Activated CD8-positive, alpha-beta memory T cell treated with anti-CD3 and anti-CD28 coated beads for 1 hour (primary cell): ENCODE results near the gene TNRC6C.

Experiments
- DNase-seq, 2 donors: peaks; one replicate each; pipeline ENCODE4 v3.0.0-alpha.2; 2020; ENCODE audit warnings: low read depth in 1 of 2; ENCODE audit errors: extremely low read depth in 1 of 2

TNRC6C gene, protein sequence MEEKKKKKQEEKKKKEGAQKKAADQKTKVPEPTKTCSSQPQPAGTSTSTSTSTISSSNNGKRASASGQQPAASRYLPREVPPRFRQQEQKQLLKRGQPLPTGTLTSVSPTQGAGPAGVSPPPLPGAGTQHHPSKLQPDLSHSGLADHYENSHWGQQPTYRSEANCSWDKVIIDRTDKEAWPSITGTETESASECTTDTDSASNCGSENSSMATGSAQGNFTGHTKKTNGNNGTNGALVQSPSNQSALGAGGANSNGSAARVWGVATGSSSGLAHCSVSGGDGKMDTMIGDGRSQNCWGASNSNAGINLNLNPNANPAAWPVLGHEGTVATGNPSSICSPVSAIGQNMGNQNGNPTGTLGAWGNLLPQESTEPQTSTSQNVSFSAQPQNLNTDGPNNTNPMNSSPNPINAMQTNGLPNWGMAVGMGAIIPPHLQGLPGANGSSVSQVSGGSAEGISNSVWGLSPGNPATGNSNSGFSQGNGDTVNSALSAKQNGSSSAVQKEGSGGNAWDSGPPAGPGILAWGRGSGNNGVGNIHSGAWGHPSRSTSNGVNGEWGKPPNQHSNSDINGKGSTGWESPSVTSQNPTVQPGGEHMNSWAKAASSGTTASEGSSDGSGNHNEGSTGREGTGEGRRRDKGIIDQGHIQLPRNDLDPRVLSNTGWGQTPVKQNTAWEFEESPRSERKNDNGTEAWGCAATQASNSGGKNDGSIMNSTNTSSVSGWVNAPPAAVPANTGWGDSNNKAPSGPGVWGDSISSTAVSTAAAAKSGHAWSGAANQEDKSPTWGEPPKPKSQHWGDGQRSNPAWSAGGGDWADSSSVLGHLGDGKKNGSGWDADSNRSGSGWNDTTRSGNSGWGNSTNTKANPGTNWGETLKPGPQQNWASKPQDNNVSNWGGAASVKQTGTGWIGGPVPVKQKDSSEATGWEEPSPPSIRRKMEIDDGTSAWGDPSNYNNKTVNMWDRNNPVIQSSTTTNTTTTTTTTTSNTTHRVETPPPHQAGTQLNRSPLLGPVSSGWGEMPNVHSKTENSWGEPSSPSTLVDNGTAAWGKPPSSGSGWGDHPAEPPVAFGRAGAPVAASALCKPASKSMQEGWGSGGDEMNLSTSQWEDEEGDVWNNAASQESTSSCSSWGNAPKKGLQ (N-terminal part only)

GRCh38 chr17:77957857-77958715 lies at the start of gene TNRC6C:
Gene TNRC6C, plus strand, starts transcription at chr17:77958703. Its CDS starts 45,504 bp downstream, at chr17:78004207.
- peak; percentile 100 for DNase-seq

GRCh38 chr17:77909236-77909635 lies 49.3 kb upstream of the TNRC6C start:
- DNase-seq: no peak

DNA sequence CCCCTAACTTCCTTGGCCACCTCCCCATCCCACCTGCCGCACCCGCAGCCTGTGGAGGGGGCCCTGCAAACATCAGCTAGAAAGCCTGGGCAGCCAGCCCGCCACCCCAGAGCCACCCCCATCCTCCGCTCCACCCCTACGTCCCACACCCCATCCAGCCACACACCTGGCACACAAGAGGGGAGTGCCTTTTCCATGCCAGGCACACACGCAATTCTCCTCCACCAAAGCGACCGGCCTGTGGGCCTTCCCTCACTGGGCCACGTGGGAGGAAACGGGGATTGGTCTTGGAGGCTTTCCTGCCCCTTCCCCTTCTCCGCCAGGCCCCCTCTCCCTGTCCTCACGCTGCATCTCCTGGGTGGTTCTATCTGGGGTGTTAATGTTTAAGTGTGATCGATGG lies 48.7 kb upstream of the TNRC6C start:
- no peak for DNase-seq

DNA sequence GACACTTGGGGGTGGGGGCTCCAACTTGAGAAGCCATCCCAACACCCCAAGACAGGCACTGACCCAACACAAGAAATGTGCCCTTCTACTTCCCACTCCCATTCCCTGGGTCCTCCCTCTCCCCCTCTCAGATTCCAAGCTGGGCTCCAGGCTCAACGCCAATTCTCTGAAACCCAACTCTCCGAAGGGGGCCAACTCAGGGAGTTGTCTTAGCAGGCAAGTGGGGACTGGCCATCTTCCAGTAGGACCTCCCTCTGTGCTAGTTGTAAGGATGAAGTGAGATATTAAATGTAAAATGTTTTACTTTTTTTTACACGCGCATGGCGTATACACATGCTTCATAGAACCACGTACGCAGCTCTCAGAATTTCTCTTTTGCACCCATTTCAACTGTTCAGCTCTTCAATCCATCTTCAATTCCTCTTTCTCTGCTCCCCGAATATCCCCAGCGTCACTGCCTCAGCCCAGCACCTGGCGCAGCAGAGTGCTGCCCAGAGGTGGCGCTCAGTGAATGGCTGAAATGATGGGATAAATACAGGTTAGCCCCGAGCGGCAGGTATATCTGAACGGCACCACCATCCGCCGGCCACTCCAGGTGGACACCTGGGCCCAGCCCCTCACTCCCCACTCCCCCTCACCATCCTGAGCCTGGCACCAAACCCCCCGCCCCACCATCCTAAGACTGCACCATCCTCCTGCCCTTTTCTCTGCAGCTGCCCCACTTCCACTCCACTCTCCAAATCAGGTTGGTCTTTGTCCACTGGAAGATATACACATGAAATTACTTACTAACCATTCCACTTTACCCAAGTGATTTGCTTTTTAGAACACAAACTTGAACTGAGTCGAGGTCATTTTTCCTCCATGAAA lies 43.9 kb upstream of the TNRC6C start:
- no peak for DNase-seq

- no peak for DNase-seq
These were observed 42.9 kb upstream of the TNRC6C start for GRCh38 chr17:77915594-77916021.

- DNase-seq: no peak
These were observed 42.2 kb upstream of the TNRC6C start for GRCh38 chr17:77916264-77916663.

DNA sequence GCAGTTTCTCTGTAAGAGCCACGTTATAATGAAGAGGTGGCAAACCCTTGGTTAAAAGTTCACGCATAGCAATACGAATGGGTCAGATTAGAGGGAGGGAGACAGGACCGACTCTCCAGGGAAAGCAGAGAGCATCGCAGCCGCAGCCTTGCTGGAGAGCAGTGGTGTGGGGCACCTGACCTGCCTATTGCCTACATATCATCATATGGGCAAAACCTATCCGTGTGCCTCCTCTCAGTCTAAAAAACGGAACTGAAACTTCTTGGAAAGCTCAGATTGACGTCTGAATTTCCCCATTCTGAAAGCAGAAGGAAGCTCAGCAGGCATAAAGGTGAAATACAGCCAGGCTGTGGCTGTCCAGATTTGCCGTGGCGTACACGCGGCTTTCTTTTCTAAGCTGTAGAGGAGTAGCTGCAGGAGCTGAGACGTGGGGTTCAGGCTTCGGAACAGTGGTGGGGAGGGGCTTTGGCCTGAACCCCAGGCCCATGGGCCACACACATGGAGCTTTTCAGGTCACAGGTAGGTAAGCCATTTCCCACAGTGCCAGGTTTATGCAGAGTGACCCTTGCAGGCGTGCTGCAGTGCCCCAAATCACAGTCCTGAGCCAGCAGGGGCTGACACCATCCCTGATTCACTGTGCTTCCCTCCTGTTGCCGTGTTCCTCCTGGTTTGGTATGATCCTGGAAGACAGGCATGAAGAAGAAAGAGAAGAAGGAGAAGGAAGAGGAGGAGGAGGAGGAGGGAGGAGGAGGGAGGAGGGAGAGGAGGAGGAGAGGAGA lies 41.6 kb upstream of the TNRC6C start:
- DNase-seq: no peak

- no peak for DNase-seq
These were observed 39.2 kb upstream of the TNRC6C start for GRCh38 chr17:77919276-77919675.

GRCh38 chr17:77923135-77923534 lies 35.4 kb upstream of the TNRC6C start:
- DNase-seq: no peak

- DNase-seq: no peak
These were observed 34.6 kb upstream of the TNRC6C start for GRCh38 chr17:77923776-77924513.

DNA sequence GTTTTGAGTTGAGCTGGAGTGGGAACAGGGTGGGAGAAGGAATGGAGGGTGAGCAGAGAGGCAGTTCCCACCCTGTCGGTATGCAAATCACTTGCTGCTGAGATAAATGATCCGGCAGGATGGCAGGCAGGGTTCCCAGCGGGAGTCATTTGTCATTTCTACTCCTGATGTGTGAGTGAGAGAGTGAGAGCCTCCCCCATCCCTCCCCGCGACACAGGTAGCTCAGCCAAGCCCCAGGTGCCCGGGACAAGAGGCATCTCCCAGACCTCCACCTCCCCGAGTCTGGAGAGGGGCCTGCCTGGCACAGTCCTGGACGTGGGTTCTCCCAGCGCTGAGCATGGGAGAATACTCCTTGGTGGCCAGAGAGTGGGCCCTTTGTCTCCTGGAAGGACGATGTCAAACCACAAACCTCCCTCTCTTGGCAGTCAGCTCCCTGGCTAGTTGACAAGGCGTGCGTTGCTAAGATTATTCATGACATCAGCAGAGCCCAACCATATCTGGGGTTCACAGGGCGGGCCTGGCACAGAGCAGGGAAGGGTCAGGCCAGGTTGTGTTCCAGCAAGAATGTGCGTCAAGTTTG lies 33.7 kb upstream of the TNRC6C start:
- no peak for DNase-seq

DNA sequence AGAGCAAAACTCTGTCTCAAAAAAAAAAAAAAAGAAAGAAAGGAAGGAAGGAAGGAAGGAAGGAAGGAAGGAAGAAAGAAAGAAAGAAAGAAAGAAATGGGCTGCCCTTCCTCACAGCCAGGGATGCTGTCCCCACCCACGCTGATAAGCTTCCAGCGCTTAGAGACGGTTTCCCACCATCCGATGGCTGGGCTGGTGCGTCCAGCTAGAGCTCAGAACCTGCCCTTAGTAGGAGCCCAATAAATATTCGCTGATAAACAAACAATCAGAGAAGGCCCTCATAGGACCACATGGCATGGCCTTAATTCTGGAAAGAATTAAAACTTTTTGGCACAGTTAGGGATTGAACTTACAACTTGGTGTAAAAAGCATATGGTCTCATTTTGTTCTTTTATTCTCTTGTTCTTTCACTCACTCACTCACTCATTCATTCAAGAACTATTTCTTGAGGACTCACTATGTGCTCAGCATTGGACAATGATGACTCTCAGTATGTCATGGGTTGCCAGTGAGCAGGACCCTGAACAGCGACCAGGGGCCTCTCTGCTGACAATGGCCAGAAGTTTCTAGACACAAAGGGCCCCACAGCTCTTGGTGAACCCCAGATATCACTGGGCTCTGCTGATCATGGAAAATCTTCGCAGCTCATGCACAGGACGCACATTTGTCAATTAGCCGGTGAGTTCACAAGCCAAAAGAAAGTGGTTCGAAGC lies 32.5 kb upstream of the TNRC6C start:
- no peak for DNase-seq

DNA sequence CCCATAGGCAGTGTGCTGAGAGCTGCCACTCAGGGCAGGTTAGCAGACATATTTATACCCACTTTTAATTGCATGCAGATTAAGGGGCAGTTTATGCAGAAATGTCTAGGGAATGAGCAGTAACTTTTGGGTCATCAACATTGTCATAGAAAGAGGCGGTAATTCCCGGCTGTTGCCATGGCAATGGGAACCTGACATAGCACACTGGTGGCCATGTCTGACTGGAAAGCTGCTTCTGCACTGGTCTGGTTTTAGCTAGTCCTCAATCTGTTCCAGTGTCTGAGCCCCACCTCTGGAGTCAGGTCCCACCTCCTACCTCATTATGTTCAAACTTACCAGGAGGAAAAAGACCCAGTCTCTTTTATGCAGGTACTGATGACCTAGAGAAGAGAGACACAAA lies 31.5 kb upstream of the TNRC6C start:
- DNase-seq: no peak

DNA sequence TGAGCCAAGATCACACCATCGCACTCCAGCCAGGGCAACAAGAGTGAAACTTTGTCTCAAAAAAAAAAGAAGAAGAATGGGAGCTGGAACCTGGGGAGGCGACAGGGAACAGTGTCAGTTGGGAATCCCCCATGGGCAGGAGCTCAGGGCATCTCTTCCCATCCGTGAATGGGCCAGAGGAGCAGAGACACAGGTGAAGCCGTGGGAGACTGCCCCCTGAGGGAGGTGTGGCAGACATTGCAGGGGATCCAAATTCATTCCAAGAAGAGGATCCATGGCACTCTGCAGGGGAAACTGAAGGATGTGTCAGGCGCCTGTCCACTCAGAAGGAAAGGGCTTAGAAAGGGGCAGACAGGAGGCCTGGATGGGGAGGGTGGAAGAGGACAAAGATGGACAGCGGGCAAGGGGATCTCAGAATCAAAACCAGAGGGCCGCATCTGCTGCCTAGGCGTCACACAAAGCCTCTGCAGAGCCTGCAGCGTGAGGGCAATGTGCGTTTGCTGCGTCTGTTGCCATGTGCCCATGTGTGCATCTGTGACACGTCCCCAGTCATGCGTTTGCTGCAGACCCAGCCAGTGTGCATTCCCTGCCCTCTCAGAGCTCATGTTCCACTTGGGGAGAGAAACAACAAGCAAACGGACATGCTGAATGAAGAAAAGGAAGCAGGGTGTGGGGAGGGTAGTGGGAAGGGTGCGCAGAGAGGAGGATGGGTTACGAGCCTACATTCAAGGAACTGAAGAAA lies 30.6 kb upstream of the TNRC6C start:
- DNase-seq: no peak

DNA sequence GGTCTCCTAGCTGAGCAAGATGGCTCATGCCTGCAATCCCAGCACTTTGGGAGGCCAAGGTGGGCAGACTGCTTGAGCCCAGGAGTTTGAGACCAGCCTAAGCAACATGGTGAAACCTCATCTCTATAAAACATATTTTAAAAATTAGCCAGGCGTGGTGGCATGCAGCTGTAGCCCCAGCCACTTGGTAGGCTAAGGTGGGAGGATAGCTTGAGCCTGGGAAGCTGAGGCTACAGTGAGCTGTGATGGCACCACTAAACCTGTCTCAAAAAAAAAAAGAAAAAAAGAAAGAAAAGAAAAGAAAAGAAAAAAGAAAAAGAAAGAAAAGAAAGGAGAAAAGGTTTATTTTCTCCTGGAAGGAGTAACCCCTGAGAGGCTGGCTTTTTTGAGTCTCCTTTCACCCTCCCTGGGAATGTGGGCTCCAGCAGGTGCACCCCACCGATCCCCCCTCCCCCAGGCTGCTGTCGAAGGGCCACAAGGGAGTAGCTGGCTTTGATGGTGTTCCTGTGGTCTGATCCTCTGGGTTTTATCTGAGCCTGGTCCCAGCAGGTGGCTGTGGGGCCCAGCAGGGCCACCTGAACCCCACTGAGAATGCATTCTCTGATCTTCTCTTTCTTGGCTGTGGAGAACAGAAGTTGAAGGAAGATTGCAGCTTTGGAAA lies 29.9 kb upstream of the TNRC6C start:
- DNase-seq: no peak

- no peak for DNase-seq
These were observed 29.3 kb upstream of the TNRC6C start for GRCh38 chr17:77929180-77929564.
